ENCODE data around the gene ABCD2. TPM values are rescaled to one million over a fixed set of nuclear protein-coding genes. Genes with fewer than 3 reads are reported as not detected.

ABCD2 gene
- total and polyA plus RNA-seq, 2 of the 4 experiments (the other 2 are of a cell fraction): not detected

DNA sequence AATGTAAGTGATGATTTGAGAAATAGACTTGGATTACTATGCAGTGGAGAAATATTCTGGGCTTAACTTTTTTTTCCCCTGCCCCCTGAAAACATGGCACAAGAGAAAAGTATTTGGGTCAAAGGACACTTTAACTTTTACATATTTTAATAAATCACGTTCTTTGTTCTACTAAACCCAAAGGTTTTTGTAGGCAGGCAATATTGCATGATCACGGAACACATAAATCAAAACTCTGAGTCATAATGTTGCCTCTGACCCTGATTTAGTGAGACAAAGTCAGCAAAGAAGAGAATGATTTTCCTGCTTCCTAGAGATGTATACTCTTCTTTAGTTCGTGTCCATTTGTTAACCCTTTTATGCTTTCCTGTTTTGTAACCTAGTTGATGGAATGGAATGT lies 38.0 kb downstream of the ABCD2 start:
- Histone ChIP-seq H3K4ac (ENCODE audit: low read depth, low read length) (no peak overlapping the region), H2BK120ac (ENCODE audit: low read depth, low read length) (no peak overlapping the region), H4K5ac (ENCODE audit: low read depth, low read length) (no peak overlapping the region), H2BK15ac (ENCODE audit: low read depth, low read length) (no peak overlapping the region), H3K18ac (ENCODE audit: low read depth, low read length) (no peak overlapping the region), H4K8ac (ENCODE audit: low read depth in 2 of 2, low read length in 2 of 2) (no peak overlapping the region), H2BK5ac (ENCODE audit: low read depth, low read length, poor library complexity, severe bottlenecking) (no peak overlapping the region), H3K27ac (ENCODE audit: insufficient read depth, low read length) (no peak overlapping the region), H3K56ac (ENCODE audit: extremely low read depth, insufficient read depth, low read length) (no peak overlapping the region), H2AK5ac (ENCODE audit: low read depth, low read length) (no peak overlapping the region), H3K4me3 (ENCODE audit: insufficient read depth, low read depth, low read length) (no peak overlapping the region), H3K14ac (replicated peaks; ENCODE audit: low read depth, low read length) (no peak overlapping the region), H4K91ac (ENCODE audit: insufficient read depth, low read depth, low read length) (no peak overlapping the region), H4K20me1 (ENCODE audit: insufficient read depth, low read length) (no peaks in the 10 kb centered on the region), H3K4me1 (ENCODE audit: control insufficient read depth, insufficient read depth, low read length) (no peaks in the 10 kb centered on the region), H2AK9ac (replicated peaks; ENCODE audit: low read depth, low read length, poor library complexity) (no peak overlapping the region), H3K9me1 (ENCODE audit: insufficient read depth, low read length) (no peaks in the 10 kb centered on the region), H3K36me3 (ENCODE audit: control insufficient read depth, insufficient read depth, low read length) (no peaks in the 10 kb centered on the region), H3K23ac (ENCODE audit: low read depth, low read length) (no peak overlapping the region), H3K79me1 (ENCODE audit: low read depth in 1 of 2, low read length in 2 of 2) (no peaks in the 10 kb centered on the region), H3K4me2 (ENCODE audit: low read depth, low read length) (no peak overlapping the region), H2BK20ac (ENCODE audit: low read depth, low read length) (no peak overlapping the region), H3K9ac (ENCODE audit: low read depth, low read length) (no peak overlapping the region), H2AFZ (replicated peaks; ENCODE audit: low read length, poor library complexity) (no peak overlapping the region), H3K27me3 (ENCODE audit: control insufficient read depth, insufficient read depth, low read length) (no peaks in the 10 kb centered on the region), H3K9me3 (ENCODE audit: control insufficient read depth, insufficient read depth, low read length) (no peaks in the 10 kb centered on the region)
- dilution Hi-C loops (cut with HindIII; ENCODE audit: low sequenced_read_pairs, unreplicated experiment) (no loop called here), in situ Hi-C loops (cut with MboI; ENCODE audit: low sequenced_read_pairs) (no loop called here), intact Hi-C loops (cut with micrococcal nuclease) (no loop called here)
- ChIA-PET CTCF (no interaction called here), POLR2A (ENCODE audit: unreplicated experiment) (no interaction called here)
- TF ChIP-seq RCOR1 (IDR thresholded peaks at IDR 0.05; ENCODE audit: insufficient replicate concordance, low read length): no peak
- no peak for TF ChIP-seq FOS (IDR thresholded peaks at IDR 0.05; ENCODE audit: low read depth, low read length)
- TF ChIP-seq, protein P1, sequence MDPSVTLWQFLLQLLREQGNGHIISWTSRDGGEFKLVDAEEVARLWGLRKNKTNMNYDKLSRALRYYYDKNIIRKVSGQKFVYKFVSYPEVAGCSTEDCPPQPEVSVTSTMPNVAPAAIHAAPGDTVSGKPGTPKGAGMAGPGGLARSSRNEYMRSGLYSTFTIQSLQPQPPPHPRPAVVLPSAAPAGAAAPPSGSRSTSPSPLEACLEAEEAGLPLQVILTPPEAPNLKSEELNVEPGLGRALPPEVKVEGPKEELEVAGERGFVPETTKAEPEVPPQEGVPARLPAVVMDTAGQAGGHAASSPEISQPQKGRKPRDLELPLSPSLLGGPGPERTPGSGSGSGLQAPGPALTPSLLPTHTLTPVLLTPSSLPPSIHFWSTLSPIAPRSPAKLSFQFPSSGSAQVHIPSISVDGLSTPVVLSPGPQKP (IDR thresholded peaks at IDR 0.05; ENCODE audit: borderline replicate concordance, low read depth, low read length): no peak
- TF ChIP-seq, protein P2, sequence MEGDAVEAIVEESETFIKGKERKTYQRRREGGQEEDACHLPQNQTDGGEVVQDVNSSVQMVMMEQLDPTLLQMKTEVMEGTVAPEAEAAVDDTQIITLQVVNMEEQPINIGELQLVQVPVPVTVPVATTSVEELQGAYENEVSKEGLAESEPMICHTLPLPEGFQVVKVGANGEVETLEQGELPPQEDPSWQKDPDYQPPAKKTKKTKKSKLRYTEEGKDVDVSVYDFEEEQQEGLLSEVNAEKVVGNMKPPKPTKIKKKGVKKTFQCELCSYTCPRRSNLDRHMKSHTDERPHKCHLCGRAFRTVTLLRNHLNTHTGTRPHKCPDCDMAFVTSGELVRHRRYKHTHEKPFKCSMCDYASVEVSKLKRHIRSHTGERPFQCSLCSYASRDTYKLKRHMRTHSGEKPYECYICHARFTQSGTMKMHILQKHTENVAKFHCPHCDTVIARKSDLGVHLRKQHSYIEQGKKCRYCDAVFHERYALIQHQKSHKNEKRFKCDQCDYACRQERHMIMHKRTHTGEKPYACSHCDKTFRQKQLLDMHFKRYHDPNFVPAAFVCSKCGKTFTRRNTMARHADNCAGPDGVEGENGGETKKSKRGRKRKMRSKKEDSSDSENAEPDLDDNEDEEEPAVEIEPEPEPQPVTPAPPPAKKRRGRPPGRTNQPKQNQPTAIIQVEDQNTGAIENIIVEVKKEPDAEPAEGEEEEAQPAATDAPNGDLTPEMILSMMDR (conservative IDR thresholded peaks at IDR 0.05; ENCODE audit: low read depth, low read length): no peak
- no peak for TF ChIP-seq MAZ (IDR thresholded peaks at IDR 0.05; ENCODE audit: borderline replicate concordance, low read depth, low read length)
- no peak for TF ChIP-seq CEBPB (IDR thresholded peaks at IDR 0.05; ENCODE audit: low read depth, low read length)
- TF ChIP-seq, protein P3, sequence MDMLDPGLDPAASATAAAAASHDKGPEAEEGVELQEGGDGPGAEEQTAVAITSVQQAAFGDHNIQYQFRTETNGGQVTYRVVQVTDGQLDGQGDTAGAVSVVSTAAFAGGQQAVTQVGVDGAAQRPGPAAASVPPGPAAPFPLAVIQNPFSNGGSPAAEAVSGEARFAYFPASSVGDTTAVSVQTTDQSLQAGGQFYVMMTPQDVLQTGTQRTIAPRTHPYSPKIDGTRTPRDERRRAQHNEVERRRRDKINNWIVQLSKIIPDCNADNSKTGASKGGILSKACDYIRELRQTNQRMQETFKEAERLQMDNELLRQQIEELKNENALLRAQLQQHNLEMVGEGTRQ (IDR thresholded peaks at IDR 0.05; ENCODE audit: low read depth, low read length): no peak
- TF ChIP-seq MXI1 (IDR thresholded peaks at IDR 0.05; ENCODE audit: borderline replicate concordance, low read depth, low read length): no peak
- TF ChIP-seq BHLHE40 (IDR thresholded peaks at IDR 0.05; ENCODE audit: low read depth, low read length): no peak
- no peak for TF ChIP-seq RAD21 (IDR thresholded peaks at IDR 0.05; ENCODE audit: low read length)
- no peak for TF ChIP-seq MAFK (IDR thresholded peaks at IDR 0.05; ENCODE audit: low read depth, low read length)
- TF ChIP-seq CHD1 (IDR thresholded peaks at IDR 0.05; ENCODE audit: low read depth, low read length): no peak
- no peak for DNase-seq
- no peak for ATAC-seq (ENCODE audit: low read depth)
- BruUV-seq (replicated peaks): no TSS peak
- no CpG with 5 or more reads among the region's 3 CpGs for WGBS, 2 experiments (ENCODE audit: extremely low coverage in 2 of 2, insufficient read length in 1 of 2)
